Ascending aorta (tissue), 2 donors: Measurements from ENCODE around the gene FSCB. TPM values are rescaled to one million over a fixed set of nuclear protein-coding genes. Genes with fewer than 3 reads are reported as not detected.
"Not testable (repeated sequence)": the region's sequence is repeated elsewhere in the genome, so short reads cannot be mapped to it uniquely, and the experiment has no call there.

ENCODE experiments used
- DNase-seq, 2 donors: peaks; one replicate each; pipeline ENCODE4 v3.0.0-alpha.2; 2019; ENCODE audit warnings: low spot score in 2 of 2
- H3K27ac ChIP-seq, 2 donors: fragments of 200-600 bp; sonication (generic); one replicate each; pipeline ENCODE4 v1.5.1; 2016 to 2017; ENCODE audit warnings: mild to moderate bottlenecking in 1 of 2
- H3K27me3 ChIP-seq: fragments of 200-600 bp; sonication (generic); one replicate; pipeline ENCODE4 v1.5.1; 2017
- H3K36me3 ChIP-seq, 2 donors: fragments of 200-600 bp; sonication (generic); one replicate each; pipeline ENCODE4 v1.5.1; 2016
- H3K4me1 ChIP-seq, 2 donors: fragments of 200-600 bp; sonication (generic); one replicate each; pipeline ENCODE4 v1.5.1; 2016 to 2017; ENCODE audit warnings: mild to moderate bottlenecking in 1 of 2
- H3K4me3 ChIP-seq, 2 donors: fragments of 200-600 bp; sonication (generic); one replicate each; pipeline ENCODE4 v1.5.1; 2016 to 2017; ENCODE audit warnings: mild to moderate bottlenecking in 1 of 2
- H3K9me3 ChIP-seq, 2 donors: fragments of 200-600 bp; sonication (generic); one replicate each; pipeline ENCODE4 v1.5.1; 2016
- CTCF ChIP-seq, 3 experiments: fragments of 200-600 bp in 2 of 3; fragments of 450-650 bp in 1 of 3; sonication (generic) in 2 of 3; IDR thresholded peaks; one replicate each; pipeline ENCODE4 v1.5.1; 2016 to 2019; ENCODE audit warnings: antibody characterized with exemption in 3 of 3, mild to moderate bottlenecking in 1 of 3, moderate library complexity in 1 of 3
- intact Hi-C: fragments of 100-400 bp; cut with DNase I; formaldehyde crosslinking; loops from one replicate; pipeline ENCODE4 v1.15.1; 2023
- total RNA-seq: library from RNA; depleted of rRNA; stranded (reverse); fragments of >200 nt; gene quantifications from one replicate; pipeline ENCODE4 v1.1.0, GENCODE V29; 2016

FSCB gene
- not detected for total RNA-seq

DNA sequence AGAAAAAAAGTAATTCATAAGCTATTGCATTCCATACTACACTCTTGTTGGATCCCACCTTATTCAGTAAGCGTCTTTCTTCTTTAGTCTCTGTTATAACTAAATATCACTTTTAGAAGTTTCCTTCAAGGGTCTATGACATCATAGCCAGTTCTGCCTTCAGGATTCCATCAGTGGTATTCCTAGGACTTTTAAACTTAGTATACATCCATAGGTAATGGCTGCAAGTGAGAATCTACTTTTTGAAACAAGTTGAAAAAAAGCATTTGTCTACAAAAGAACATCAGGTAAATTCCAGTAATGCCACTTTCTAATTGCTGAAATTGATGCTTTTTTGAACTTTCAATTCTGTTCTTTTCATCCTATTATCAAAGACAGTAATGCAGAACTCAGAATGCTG lies at the start of gene FSCB:
FSCB (minus strand) TSS at position 101 of the 400 bp plus-strand sequence. CDS start 296 bp downstream, outside the sequence.
- Histone ChIP-seq H3K4me3 (no peak within 1 kb of the TSS), H3K9me3 (no peaks in the 10 kb centered on the region), H3K27me3 (no peaks in the 10 kb centered on the region), H3K36me3 (no peaks in the 10 kb centered on the region), H3K4me1 (no peaks in the 10 kb centered on the region), H3K27ac (no peak within 1 kb of the TSS)
- no peak for DNase-seq
- intact Hi-C loops, result no loop called here
- no peak for TF ChIP-seq CTCF (IDR thresholded peaks at IDR 0.05)

- no peak for TF ChIP-seq CTCF (IDR thresholded peaks at IDR 0.05)
- Histone ChIP-seq H3K27me3 (no peaks in the 10 kb centered on the region), H3K9me3 (no peaks in the 10 kb centered on the region), H3K27ac (no peak overlapping the region), H3K4me1 (no peaks in the 10 kb centered on the region), H3K4me3 (no peak overlapping the region), H3K36me3 (no peaks in the 10 kb centered on the region)
- no peak for DNase-seq
- intact Hi-C loops, result no loop called here
Observed at GRCh38 chr14:44531658-44532057, 24.6 kb upstream of the FSCB start.

- no peak for TF ChIP-seq CTCF (IDR thresholded peaks at IDR 0.05)
- H3K27me3 ChIP-seq, result no peaks in the 10 kb centered on the region
- no peaks in the 10 kb centered on the region for H3K4me1 ChIP-seq
- no peak overlapping the region for H3K4me3 ChIP-seq
- H3K27ac ChIP-seq, result no peak overlapping the region
- no peaks in the 10 kb centered on the region for H3K9me3 ChIP-seq
- no peaks in the 10 kb centered on the region for H3K36me3 ChIP-seq
- DNase-seq, result no peak
- intact Hi-C loops, result no loop called here
Observed at GRCh38 chr14:44530475-44530874, 23.4 kb upstream of the FSCB start.

DNA sequence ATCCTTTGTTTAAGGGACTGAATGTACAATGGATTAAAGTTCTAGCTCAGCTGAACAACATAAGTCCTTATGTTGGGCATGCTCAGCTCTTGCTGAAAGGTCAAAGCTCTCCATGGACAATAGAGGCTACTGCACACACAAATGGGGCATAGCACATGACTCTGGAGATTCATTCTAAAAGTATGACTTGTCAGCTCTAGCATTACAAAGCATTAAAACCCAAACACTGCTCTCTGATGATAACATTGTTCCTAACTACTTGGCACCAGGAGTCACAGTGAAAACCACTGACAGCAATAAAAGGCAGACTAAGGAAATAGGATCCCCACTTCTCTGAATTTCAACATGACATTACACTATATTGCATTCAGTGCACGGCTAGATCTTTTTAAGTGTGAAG lies 21.9 kb upstream of the FSCB start:
- H3K4me3 ChIP-seq, result no peak overlapping the region
- H3K9me3 ChIP-seq, result no peaks in the 10 kb centered on the region
- DNase-seq, result no peak
- H3K27me3 ChIP-seq, result no peaks in the 10 kb centered on the region
- H3K4me1 ChIP-seq, result no peaks in the 10 kb centered on the region
- no peak for TF ChIP-seq CTCF (IDR thresholded peaks at IDR 0.05)
- no peaks in the 10 kb centered on the region for H3K36me3 ChIP-seq
- no peak overlapping the region for H3K27ac ChIP-seq
- intact Hi-C loops, result no loop called here

GRCh38 chr14:44528180-44528579 lies 21.1 kb upstream of the FSCB start:
- Histone ChIP-seq H3K27ac (no peak overlapping the region), H3K9me3 (no peaks in the 10 kb centered on the region), H3K4me3 (no peak overlapping the region), H3K4me1 (no peaks in the 10 kb centered on the region), H3K36me3 (no peaks in the 10 kb centered on the region), H3K27me3 (no peaks in the 10 kb centered on the region)
- intact Hi-C loops, result no loop called here
- TF ChIP-seq CTCF (IDR thresholded peaks at IDR 0.05), result no peak
- DNase-seq, result no peak

DNA sequence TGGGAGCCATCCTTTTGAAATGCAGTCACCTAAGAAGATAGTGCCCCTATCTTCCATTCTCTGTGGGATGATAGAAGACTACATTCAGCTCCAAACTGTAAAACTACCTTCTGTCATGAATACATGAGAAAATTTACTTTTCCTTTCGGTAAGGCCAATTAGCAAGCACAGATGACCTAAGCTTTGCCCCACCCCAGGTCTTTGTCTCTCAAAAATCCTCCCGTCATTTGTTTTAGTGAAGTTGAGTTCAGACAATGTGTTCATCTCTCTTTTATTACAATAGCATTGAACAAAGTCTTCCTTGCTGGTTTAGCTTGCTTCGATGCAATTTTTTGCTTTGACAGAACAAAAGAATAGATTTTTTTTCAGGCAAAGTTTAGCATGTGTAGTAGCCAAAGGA lies 18.2 kb upstream of the FSCB start:
- Histone ChIP-seq H3K4me3 (no peak overlapping the region), H3K4me1 (no peaks in the 10 kb centered on the region), H3K27me3 (no peaks in the 10 kb centered on the region), H3K27ac (no peak overlapping the region), H3K36me3 (no peaks in the 10 kb centered on the region), H3K9me3 (no peaks in the 10 kb centered on the region)
- intact Hi-C loops, result no loop called here
- TF ChIP-seq CTCF (IDR thresholded peaks at IDR 0.05), result no peak
- no peak for DNase-seq

DNA sequence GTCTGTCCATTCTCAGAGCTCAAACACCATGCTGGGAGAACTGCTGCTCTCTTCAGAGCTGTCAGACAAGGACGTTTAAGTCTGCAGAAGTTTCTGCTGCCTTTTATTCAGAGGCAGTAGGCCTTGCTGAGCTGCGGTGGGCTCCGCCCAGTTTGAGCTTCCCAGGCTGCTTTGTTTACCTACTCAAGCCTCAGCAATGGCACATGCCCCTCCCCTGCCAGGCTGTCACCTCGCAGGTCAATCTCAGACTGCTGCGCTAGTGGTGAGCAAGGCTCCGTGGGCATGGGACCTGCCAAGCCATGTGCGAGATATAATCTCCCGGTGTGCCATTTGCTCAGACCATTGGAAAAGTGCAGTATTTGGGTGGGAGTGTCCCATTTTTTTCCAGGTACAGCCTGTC lies 8.6 kb upstream of the FSCB start:
- not testable (repeated sequence) for DNase-seq, H3K36me3 ChIP-seq

More for the DNA sequence above, 8.6 kb upstream of the FSCB start:
- H3K27ac ChIP-seq, H3K4me3 ChIP-seq, H3K27me3 ChIP-seq, intact Hi-C loops, H3K9me3 ChIP-seq, H3K4me1 ChIP-seq: not testable (repeated sequence)
